K562 (cell line): ENCODE results near the gene KMT2C. TPM values are rescaled to one million over a fixed set of nuclear protein-coding genes. Genes with fewer than 3 reads are reported as not detected.

Experiments
- ATAC-seq: fragments of 200-7000 bp; cut with Tn5 transposase; 3 replicates; pipeline ENCODE4 v1.9.1; 2020; ENCODE audit warnings: moderate library complexity
- BruUV-seq: library from RNA; stranded (reverse); fragments of 400-500 nt; replicated peaks from 2 replicates; lab custom pipeline; 2021; lab: Mats Ljungman, UMichigan
- CTCF ChIA-PET: fragments of 300-600 bp; formaldehyde crosslinking; extraction: SDS; loops from one replicate; lab custom pipeline; 2021; ENCODE audit warnings: low intra/inter-chr PET ratio; lab: Yijun Ruan, JAX
- POLR2A ChIA-PET: fragments of 300-600, 350-650 bp; sonication (Branson Sonifier 250); formaldehyde crosslinking; extraction: SDS; loops from one replicate; lab custom pipeline; 2021; ENCODE audit warnings: antibody characterized with exemption, inconsistent platforms; lab: Yijun Ruan, JAX
- DNase-seq, 4 experiments: peaks; one replicate each; pipeline versions ENCODE4 v3.0.0 to v3.0.0-alpha.2; 2011 to 2018; ENCODE audit warnings: low spot score in 3 of 4, mixed read lengths in 3 of 4; ENCODE audit errors: extremely low read depth in 1 of 4
- FAIRE-seq: peaks from 2 replicates; lab custom pipeline; 2011; peaks lifted over from hg19 to GRCh38; lab: Jason Lieb, UNC
- H2AFZ ChIP-seq: 2 replicates; pipeline ENCODE4 v1.6.0; 2011; ENCODE audit warnings: low read depth, low read length, control low read depth, inconsistent platforms
- H3K27ac ChIP-seq: fragments of 200-600 bp; 3 replicates; pipeline ENCODE4 v1.8.0; 2011; ENCODE audit warnings: low read depth, mild to moderate bottlenecking, control low read depth, inconsistent platforms, low read length, moderate library complexity, mixed read lengths; ENCODE audit errors: extremely low read depth
- H3K27me3 ChIP-seq, 2 experiments: fragments of 300-600 bp in 1 of 2; 2 replicates in 1 of 2; 3 replicates in 1 of 2; pipeline versions ENCODE4 v1.6.0 to v1.8.0; 2011; ENCODE audit warnings: inconsistent platforms in 2 of 2, low read length in 2 of 2, mild to moderate bottlenecking in 1 of 2, mixed read lengths in 1 of 2, moderate library complexity in 1 of 2; ENCODE audit not compliant: control insufficient read depth in 2 of 2, insufficient read depth in 2 of 2
- H3K36me3 ChIP-seq: fragments of 300-600 bp; 3 replicates; pipeline ENCODE4 v1.8.0; 2011; ENCODE audit warnings: mild to moderate bottlenecking, low read length, inconsistent platforms; ENCODE audit not compliant: control insufficient read depth, insufficient read depth
- H3K4me1 ChIP-seq, 2 experiments: fragments of 200-600 bp in 1 of 2; replicated peaks in 1 of 2; 2 replicates in 1 of 2; 3 replicates in 1 of 2; pipeline versions ENCODE4 v1.5.1 to v1.8.0; 2011; ENCODE audit warnings: inconsistent platforms in 2 of 2, low read length in 2 of 2, mild to moderate bottlenecking in 1 of 2, mixed read lengths in 1 of 2, moderate library complexity in 1 of 2; ENCODE audit not compliant: control insufficient read depth in 2 of 2, insufficient read depth in 2 of 2
- H3K4me2 ChIP-seq: 2 replicates; pipeline ENCODE4 v1.6.1; 2011; ENCODE audit warnings: low read length, control low read depth, inconsistent platforms, mixed read lengths; ENCODE audit not compliant: insufficient read depth
- H3K4me3 ChIP-seq: fragments of 200-600 bp; sonication (generic), shearing (Covaris generic); 2 replicates; pipeline ENCODE4 v1.5.1; 2016; ENCODE audit warnings: control low read depth, inconsistent platforms
- H3K79me2 ChIP-seq: fragments of 200-600 bp; 3 replicates; pipeline ENCODE4 v1.8.0; 2011; ENCODE audit warnings: low read length, inconsistent platforms; ENCODE audit not compliant: control insufficient read depth, insufficient read depth
- H3K9ac ChIP-seq, 2 experiments: 2 replicates each; pipeline versions ENCODE4 v1.6.0 to v1.6.1; 2011; ENCODE audit warnings: low read depth in 2 of 2, low read length in 2 of 2, control low read depth in 1 of 2, inconsistent platforms in 1 of 2, mild to moderate bottlenecking in 1 of 2, mixed read lengths in 1 of 2; ENCODE audit not compliant: insufficient read depth in 1 of 2
- H3K9me1 ChIP-seq: one replicate; pipeline ENCODE4 v1.6.0; 2011; ENCODE audit warnings: inconsistent platforms, mild to moderate bottlenecking, low read length, moderate library complexity; ENCODE audit not compliant: control insufficient read depth, insufficient read depth
- H3K9me3 ChIP-seq: replicated peaks from 2 replicates; pipeline ENCODE4 v1.5.1; 2011; ENCODE audit warnings: low read depth, low read length, inconsistent platforms; ENCODE audit not compliant: control insufficient read depth, insufficient read depth
- H4K20me1 ChIP-seq: replicated peaks from 2 replicates; pipeline ENCODE4 v1.6.1; 2011; ENCODE audit warnings: low read length, inconsistent platforms, mixed read lengths; ENCODE audit not compliant: control insufficient read depth, insufficient read depth
- ATF3 ChIP-seq, 2 experiments: fragments of 450-650 bp in 1 of 2; sonication (generic) in 1 of 2; formaldehyde crosslinking in 1 of 2; IDR thresholded peaks in 1 of 2; conservative IDR thresholded peaks in 1 of 2; 2 replicates each; pipeline versions ENCODE4 v1.6.1 to v1.8.1; 2016 to 2023; ENCODE audit warnings: mild to moderate bottlenecking in 2 of 2, moderate library complexity in 2 of 2, inconsistent platforms in 1 of 2, missing genetic modification reagents in 1 of 2
- FOSL1 ChIP-seq: fragments of 200-800 bp; sonication (Bioruptor generic); conservative IDR thresholded peaks from 2 replicates; pipeline ENCODE4 v1.6.1; 2016; ENCODE audit warnings: missing genetic modification characterization, missing compliant biosample characterization
- FOXJ2 ChIP-seq: fragments of 200-800 bp; sonication (Bioruptor generic); IDR thresholded peaks from 2 replicates; pipeline ENCODE4 v1.6.1; 2016; ENCODE audit warnings: missing genetic modification characterization, missing compliant biosample characterization
- JUN ChIP-seq, 2 experiments: sonication (generic) in 1 of 2; formaldehyde crosslinking in 1 of 2; IDR thresholded peaks; 2 replicates each; pipeline versions ENCODE4 v1.6.1 to v1.8.0; 2012 to 2022; ENCODE audit warnings: borderline replicate concordance in 2 of 2, mild to moderate bottlenecking in 2 of 2, improper control_type of control experiment in 1 of 2, low read depth in 1 of 2, low read length in 1 of 2, missing genetic modification reagents in 1 of 2
- JUND ChIP-seq, 2 experiments: IDR thresholded peaks; 2 replicates in 1 of 2; 3 replicates in 1 of 2; pipeline ENCODE4 v1.6.1; 2011; ENCODE audit warnings: borderline replicate concordance in 2 of 2, low read depth in 2 of 2, low read length in 2 of 2, improper control_type of control experiment in 1 of 2, missing biosample characterization in 1 of 2, missing genetic modification characterization in 1 of 2, missing genetic modification reagents in 1 of 2
- NFATC3 ChIP-seq: fragments of 450-650 bp; IDR thresholded peaks from 2 replicates; pipeline ENCODE4 v1.6.1; 2017; ENCODE audit warnings: mild to moderate bottlenecking
- POLR2G ChIP-seq: fragments of 200-400 bp; formaldehyde crosslinking; IDR thresholded peaks from 2 replicates; pipeline ENCODE4 v1.6.1; 2017; ENCODE audit warnings: low read depth, mild to moderate bottlenecking, antibody characterized with exemption, low read length, moderate library complexity
- SIRT6 ChIP-seq: IDR thresholded peaks from one replicate; pipeline ENCODE4 v1.6.1; 2012; ENCODE audit warnings: low read depth, mild to moderate bottlenecking, control low read depth, inconsistent platforms, low read length, moderate library complexity
- ZNF75A ChIP-seq: fragments of 450-650 bp; formaldehyde crosslinking; IDR thresholded peaks from 2 replicates; pipeline ENCODE4 v1.4.0; 2020; ENCODE audit warnings: mild to moderate bottlenecking
- WGBS: fragments of 100-300 bp; shearing (Covaris generic); methylation state at CpG from one replicate; pipeline ENCODE4 v1.1.6; 2016; ENCODE audit warnings: low coverage, mixed read lengths; ENCODE audit not compliant: insufficient coverage; ENCODE audit errors: missing lambda C conversion rate; 5-methylcytosine and 5-hydroxymethylcytosine counted together
- in situ Hi-C: fragments of 300-500 bp; cut with MboI; formaldehyde crosslinking; loops from 4 replicates; pipeline ENCODE4 v1.15.0; 2018; ENCODE audit warnings: inconsistent platforms, mixed read lengths
- intact Hi-C: fragments of 100-400 bp; cut with micrococcal nuclease; formaldehyde crosslinking; loops from 2 replicates; pipeline ENCODE4 v1.14.2; 2022
- polyA plus RNA-seq, 8 experiments: library from polyadenylated mRNA; depleted of rRNA in 4 of 8; stranded (reverse) in 5 of 8; unstranded in 3 of 8; fragments of >200 nt; fragmentation: Nextera tagmentation in 2 of 8; fragmentation: Illumina TruSeq in 1 of 8; extraction: Ambion mirVana in 2 of 8; extraction: Trizol in 1 of 8; gene quantifications; 2 replicates each; pipeline versions ENCODE4 v1.2.1 to v1.2.3, GENCODE V29; 2011 to 2014; ENCODE audit warnings: inconsistent platforms in 1 of 8, missing spikeins in 1 of 8
- total RNA-seq, 7 experiments: library from RNA; depleted of rRNA in 6 of 7; stranded (reverse); fragments of >200 nt in 6 of 7; fragmentation: Illumina TruSeq in 2 of 7; extraction: Trizol in 2 of 7; gene quantifications; 2 replicates each; pipeline versions ENCODE4 v1.2.1 to v1.2.3, GENCODE V29; 2011 to 2021; ENCODE audit warnings: low replicate concordance in 1 of 7

The KMT2C gene
- total and polyA plus RNA-seq, 9 of the 15 experiments (the other 6 are each of a cell fraction or from before 2014, with no cell fraction given): 4.9 to 67.8 (median 27.1) TPM

- no peaks in the 10 kb centered on the region for H3K9me3 ChIP-seq
- whole genome bisulfite sequencing: 38% methylated on average over 9 of the region's 9 CpGs
- FAIRE-seq (no peak), ATAC-seq (peak; percentile 50), DNase-seq (peak in 1 of 4 experiments; percentile 40)
- H3K79me2 ChIP-seq: peaks cover 86% of the 10 kb centered on the region
- H3K27ac ChIP-seq: no peak overlapping the region
- no peak for TF ChIP-seq NFATC3
- TF ChIP-seq SIRT6: no peak
- peak; percentile 30; the same call in 1 of the 2 replicates for TF ChIP-seq JUN (IDR thresholded peaks at IDR 0.05; ENCODE audit: borderline replicate concordance, low read depth, low read length)
- TF ChIP-seq JUN (CRISPR knock-in tag; IDR thresholded peaks at IDR 0.05; ENCODE audit: borderline replicate concordance): no peak
- no peak for TF ChIP-seq POLR2G
- TF ChIP-seq ATF3 (IDR thresholded peaks at IDR 0.05): peak; percentile 31
- no peak for TF ChIP-seq ATF3 (CRISPR knock-in tag; conservative IDR thresholded peaks at IDR 0.05)
- no peak for TF ChIP-seq FOXJ2
- peak; percentile 35; the same call in 1 of the 2 replicates for TF ChIP-seq JUND (IDR thresholded peaks at IDR 0.05; ENCODE audit: borderline replicate concordance, low read depth, low read length)
- TF ChIP-seq JUND (tag; IDR thresholded peaks at IDR 0.05; ENCODE audit: borderline replicate concordance, low read depth, low read length): 0 out of 3 replicates have a peak, but pooled peaks have one; percentile 12
- 0 out of 2 replicates have a peak, but pooled peaks have one; percentile 30 for TF ChIP-seq FOSL1
- TF ChIP-seq ZNF75A: peak; percentile 73; the same call in 1 of the 2 replicates
- ChIA-PET CTCF (no interaction called here), POLR2A (no interaction called here)
- H3K27me3 ChIP-seq: no peaks in the 10 kb centered on the region
- H3K9ac ChIP-seq: no peak overlapping the region
- H4K20me1 ChIP-seq: peaks cover 17% of the 10 kb centered on the region; the same call in 1 of the 2 replicates
- BruUV-seq: no TSS peak
- peaks cover 6 to 14% of the 10 kb centered on the region in 2 experiments; a peak in 3 of 5 replicates for H3K4me1 ChIP-seq
- H2AFZ ChIP-seq: no peak overlapping the region
- in situ Hi-C loops (no loop called here), intact Hi-C loops (no loop called here)
- H3K4me3 ChIP-seq: no peak overlapping the region
- no peaks in the 10 kb centered on the region for H3K9me1 ChIP-seq
- H3K4me2 ChIP-seq: no peak overlapping the region
- no peaks in the 10 kb centered on the region for H3K36me3 ChIP-seq
Observed at GRCh38 chr7:152383341-152384234, 52.2 kb downstream of the KMT2C start.
